ENCODE measurements around the gene DLGAP1.

DNA sequence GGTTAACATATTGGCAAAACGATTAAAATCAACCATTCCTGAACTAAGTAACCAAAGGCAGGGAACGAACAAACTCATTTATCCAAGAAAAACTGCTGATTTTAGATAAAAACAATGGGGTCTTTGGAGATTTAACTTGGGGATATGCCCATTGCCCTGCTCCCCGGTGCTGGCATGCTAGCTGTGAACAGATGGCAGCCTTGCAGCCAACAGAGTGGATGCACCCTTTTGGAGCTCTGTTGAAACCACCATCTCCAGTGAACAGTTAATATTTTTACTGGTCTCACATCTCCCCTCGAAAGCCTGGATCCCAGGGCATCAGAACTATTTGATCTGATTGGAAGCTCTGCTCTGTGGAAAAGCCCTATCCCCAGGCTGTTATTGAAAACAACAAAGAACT is 702.0 kb downstream of the DLGAP1 start:
- TF ChIP-seq POLR2AphosphoS5 (IDR thresholded peaks at IDR 0.05) (no peak), EP300 (IDR thresholded peaks at IDR 0.05) (no peak), POLR2A (IDR thresholded peaks at IDR 0.05; ENCODE audit: low read depth) (no peak)
- TF ChIP-seq, protein P1, sequence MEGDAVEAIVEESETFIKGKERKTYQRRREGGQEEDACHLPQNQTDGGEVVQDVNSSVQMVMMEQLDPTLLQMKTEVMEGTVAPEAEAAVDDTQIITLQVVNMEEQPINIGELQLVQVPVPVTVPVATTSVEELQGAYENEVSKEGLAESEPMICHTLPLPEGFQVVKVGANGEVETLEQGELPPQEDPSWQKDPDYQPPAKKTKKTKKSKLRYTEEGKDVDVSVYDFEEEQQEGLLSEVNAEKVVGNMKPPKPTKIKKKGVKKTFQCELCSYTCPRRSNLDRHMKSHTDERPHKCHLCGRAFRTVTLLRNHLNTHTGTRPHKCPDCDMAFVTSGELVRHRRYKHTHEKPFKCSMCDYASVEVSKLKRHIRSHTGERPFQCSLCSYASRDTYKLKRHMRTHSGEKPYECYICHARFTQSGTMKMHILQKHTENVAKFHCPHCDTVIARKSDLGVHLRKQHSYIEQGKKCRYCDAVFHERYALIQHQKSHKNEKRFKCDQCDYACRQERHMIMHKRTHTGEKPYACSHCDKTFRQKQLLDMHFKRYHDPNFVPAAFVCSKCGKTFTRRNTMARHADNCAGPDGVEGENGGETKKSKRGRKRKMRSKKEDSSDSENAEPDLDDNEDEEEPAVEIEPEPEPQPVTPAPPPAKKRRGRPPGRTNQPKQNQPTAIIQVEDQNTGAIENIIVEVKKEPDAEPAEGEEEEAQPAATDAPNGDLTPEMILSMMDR (IDR thresholded peaks at IDR 0.05), result no peak
